NCI-H1417 (cell line): Measurements from ENCODE around the gene C1orf74.

Experiments
- DNase-seq, 3 experiments: peaks; one replicate each; lab custom pipeline; 2025; lab: John Stamatoyannopoulos, UW

The C1orf74 gene

GRCh38 chr1:209784265-209785169, at the start of gene C1orf74:
C1orf74 (minus strand) TSS chr1:209784559; CDS start chr1:209783634, 925 bp downstream.
- DNase-seq, result peak; percentile 95 to 99 (median 98)

- DNase-seq, result no peak
Measured at GRCh38 chr1:209831615-209832014, 47.3 kb upstream of the C1orf74 start.

GRCh38 chr1:209830722-209831121, 46.4 kb upstream of the C1orf74 start:
- DNase-seq, result no peak

DNA sequence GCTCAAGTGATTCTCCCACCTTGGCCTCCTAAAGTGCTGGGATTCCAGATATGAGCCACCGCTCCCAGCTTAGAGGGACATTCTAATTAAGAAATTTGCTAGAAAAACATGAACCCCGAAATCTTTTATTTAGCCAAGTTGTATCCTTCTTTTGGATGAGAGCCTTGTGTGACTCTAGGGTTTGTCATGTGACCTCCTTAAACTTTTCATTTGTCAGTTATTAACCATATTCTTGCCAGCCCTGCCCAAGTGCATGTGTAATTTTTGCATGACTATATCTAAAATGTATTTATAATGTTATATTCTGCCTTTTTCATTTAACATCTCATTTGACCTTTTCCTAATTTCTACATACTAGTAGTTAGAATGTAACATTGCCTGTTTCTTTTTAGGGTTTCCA, 45.4 kb upstream of the C1orf74 start:
- DNase-seq, result no peak

- peak; percentile 93 to 98 (median 94) for DNase-seq
Measured at GRCh38 chr1:209827384-209828262, 43.3 kb upstream of the C1orf74 start, which contains the start of gene UTP25. UTP25 (plus strand) TSS chr1:209827972; CDS start chr1:209828064, 92 bp downstream.

DNA sequence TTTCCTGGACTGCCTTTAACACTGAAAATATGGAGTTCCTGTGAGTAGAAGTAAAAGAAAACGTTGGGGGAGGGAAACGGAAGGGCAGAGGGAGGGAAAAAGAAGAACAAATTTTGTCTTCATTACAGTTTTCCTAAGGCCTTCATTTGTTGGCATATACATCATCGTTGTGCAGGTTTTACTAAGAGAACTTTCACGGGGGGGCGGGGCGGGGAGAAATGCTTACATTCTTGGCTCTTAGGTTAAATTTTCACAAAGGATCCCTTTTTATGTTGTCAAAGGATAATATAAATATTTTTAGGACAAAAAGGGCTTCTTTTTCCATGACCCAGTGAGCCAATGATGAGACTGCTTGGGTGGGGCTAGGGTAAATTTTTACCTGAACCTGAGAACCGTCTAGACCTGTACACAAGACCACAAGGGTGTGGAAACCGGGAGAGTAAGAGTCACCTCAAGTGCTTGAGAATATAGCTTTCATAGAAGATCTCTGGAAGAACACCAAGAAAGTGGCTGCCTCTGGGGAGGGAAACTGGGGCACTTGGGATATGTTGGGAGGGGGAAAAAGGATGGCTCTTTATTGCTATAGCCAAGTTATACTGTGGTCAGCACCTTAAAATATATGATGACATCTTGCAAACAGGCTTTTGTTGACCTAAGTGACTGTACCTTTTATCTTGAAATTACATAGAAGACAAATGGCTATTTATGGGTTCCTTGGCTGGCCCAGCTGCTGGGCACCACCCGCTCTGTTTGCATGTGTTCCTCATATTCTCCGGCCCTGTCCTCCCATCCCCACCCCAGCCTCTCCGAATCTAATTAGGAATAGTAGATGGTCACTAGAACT, 41.5 kb upstream of the C1orf74 start:
- peak in 1 of 3 experiments; percentile 10 for DNase-seq

GRCh38 chr1:209823143-209824041, 39.0 kb upstream of the C1orf74 start:
- DNase-seq, result peak; percentile 27 to 73 (median 41)

DNA sequence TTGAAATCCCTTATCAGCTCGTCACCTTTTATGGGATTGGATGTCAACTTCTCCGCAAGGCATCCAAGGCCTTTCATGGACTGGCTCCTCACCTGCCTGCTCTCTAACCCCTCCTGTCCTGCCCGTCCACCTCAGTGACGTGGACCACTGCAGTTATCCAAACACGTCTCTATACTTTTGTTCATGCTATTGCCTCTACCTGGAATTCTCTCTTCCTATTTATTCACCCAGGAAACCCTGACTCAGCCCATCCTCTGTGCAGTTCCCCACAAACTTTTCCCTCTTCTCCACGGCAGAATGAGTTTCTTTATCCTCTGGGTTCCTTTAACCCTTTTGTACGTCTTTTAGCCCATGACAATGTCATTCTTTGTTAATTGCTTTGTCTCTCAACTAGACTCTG, 38.3 kb upstream of the C1orf74 start:
- no peak for DNase-seq

GRCh38 chr1:209820986-209821385, 36.6 kb upstream of the C1orf74 start:
- DNase-seq, result no peak

DNA sequence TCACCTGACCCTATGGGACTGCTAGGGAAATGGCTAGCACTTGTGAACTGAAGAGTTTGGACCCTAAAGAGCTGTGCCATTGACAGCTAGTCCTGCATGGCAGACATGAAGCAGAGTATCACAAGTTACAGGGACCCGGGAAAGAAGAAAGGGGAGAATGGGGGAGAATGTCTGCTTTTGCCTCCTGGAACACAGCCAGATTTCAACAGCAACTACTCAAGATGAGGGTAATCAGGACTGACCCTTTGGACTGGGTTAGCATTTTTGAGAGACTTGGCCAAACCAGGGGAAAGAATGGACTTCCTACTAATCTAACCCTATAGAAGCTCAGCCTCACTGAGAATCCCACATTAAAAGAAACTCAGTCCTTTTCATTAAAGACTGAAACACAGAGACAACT, 34.7 kb upstream of the C1orf74 start:
- DNase-seq, result no peak

DNA sequence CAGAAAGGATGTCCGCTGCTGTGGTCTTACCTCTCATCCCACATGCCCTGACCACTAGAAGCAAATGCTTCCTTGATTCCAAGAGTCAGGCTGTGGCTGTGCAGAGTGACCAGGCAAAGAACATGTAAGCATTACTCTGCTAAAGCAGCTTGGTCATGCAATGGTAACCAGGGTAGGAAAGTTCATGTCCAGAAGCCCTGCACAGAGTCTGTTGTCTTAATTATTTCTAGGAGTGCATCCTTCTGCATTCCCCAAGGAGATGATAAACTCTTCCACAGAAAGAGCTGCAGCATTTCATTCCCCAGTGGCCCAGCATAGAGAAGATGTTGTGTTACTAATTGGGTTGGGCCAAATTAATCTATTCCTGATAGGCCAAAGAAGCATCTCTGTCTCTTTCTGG, 33.3 kb upstream of the C1orf74 start:
- DNase-seq, result no peak

GRCh38 chr1:209816923-209817322, 32.6 kb upstream of the C1orf74 start:
- no peak for DNase-seq

- DNase-seq, result no peak
Measured at GRCh38 chr1:209815931-209816341, 31.6 kb upstream of the C1orf74 start.

GRCh38 chr1:209815490-209815889, 31.1 kb upstream of the C1orf74 start:
- no peak for DNase-seq

- no peak for DNase-seq
Measured at GRCh38 chr1:209813902-209814301, 29.5 kb upstream of the C1orf74 start.

GRCh38 chr1:209810783-209811182, 26.4 kb upstream of the C1orf74 start:
- peak in 1 of 3 experiments; percentile 18 for DNase-seq

GRCh38 chr1:209809611-209810010, 25.3 kb upstream of the C1orf74 start:
- no peak for DNase-seq

DNA sequence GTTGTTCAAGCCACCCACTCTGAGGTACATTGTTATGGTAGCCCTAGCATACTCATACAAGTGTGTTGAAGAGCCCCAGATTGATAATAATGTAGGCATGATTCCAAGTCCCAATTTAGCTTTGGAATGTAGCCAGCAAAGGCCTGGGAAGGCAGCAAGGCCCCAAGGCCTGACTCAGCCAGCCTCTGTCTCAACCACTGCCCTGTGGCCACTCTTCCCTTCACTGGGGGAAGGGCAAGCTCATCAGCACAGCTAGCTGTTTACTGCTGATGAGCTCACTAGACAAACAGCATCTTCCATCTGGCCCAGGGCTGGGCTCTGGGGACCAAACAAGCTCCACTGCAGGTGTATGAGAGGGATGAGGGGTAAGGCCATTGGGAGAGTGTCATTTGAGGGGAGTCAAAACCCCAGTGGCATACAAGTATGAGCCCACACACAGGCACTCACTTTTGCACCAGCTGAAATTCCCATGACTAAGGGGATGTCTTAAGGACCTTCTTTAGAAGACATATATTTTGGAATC, 23.8 kb upstream of the C1orf74 start:
- peak in 1 of 3 experiments; percentile 43 for DNase-seq

GRCh38 chr1:209807509-209807908, 23.1 kb upstream of the C1orf74 start:
- no peak for DNase-seq
